ENCODE measurements around the gene C1orf159.
A peak's percentile ranks its signal among the peaks of the same experiment; 100 is the strongest.

C1orf159 gene

GRCh38 chr1:1115786-1116700 is at the start of gene C1orf159:
Gene C1orf159 (minus strand): TSS chr1:1116089. CDS start chr1:1091543, 24,546 bp downstream.
- Histone ChIP-seq H3K27ac (ENCODE audit: extremely low read depth, low read depth, low read length) (no peak within 1 kb of the TSS; the same call in 1 of the 2 replicates), H3K4me1 (ENCODE audit: control insufficient read depth, insufficient read depth, low read length) (no peaks in the 10 kb centered on the region), H3K9me3 (ENCODE audit: control insufficient read depth, insufficient read depth, low read depth, low read length) (no peaks in the 10 kb centered on the region), H3K36me3 (ENCODE audit: control insufficient read depth in 2 of 2, insufficient read depth in 1 of 2, low read length in 2 of 2) (peaks cover 0 to 18% of the 10 kb centered on the region in 2 experiments; a peak in 1 of 3 replicates), H3K4me3 (ENCODE audit: low read depth, low read length) (peak within 1 kb of the TSS; percentile 83)
- POLR2A ChIA-PET = interaction anchor here (0.9 kb wide), 1 partner anchor 117 kb away, joined by 3 read pairs; no protein-coding TSS in a partner anchor
- CTCF ChIA-PET = interaction anchor here (1.1 to 7.2 kb wide), 2 partner anchors 132 to 176 kb away, joined by 3 to 76 read pairs; no protein-coding TSS in a partner anchor
- TF ChIP-seq ZNF571 (tag by site-specific recombination; IDR thresholded peaks at IDR 0.05) (no peak), OSR2 (tag by site-specific recombination; IDR thresholded peaks at IDR 0.05) (no peak), ATF2 (tag by site-specific recombination; IDR thresholded peaks at IDR 0.05; ENCODE audit: low read depth) (no peak), SALL2 (tag by site-specific recombination; IDR thresholded peaks at IDR 0.05; ENCODE audit: borderline replicate concordance) (no peak), KLF10 (tag by site-specific recombination; IDR thresholded peaks at IDR 0.05) (peak; percentile 89), ZNF24 (tag by site-specific recombination; IDR thresholded peaks at IDR 0.05) (0 out of 2 replicates have a peak, but pooled peaks have one; percentile 24), ZBTB7A (tag by site-specific recombination; IDR thresholded peaks at IDR 0.05; ENCODE audit: low read depth) (peak; percentile 69; the same call in 1 of the 2 replicates), ZSCAN30 (tag by site-specific recombination; IDR thresholded peaks at IDR 0.05) (0 out of 2 replicates have a peak, but pooled peaks have one; percentile 42), KLF8 (tag by site-specific recombination; IDR thresholded peaks at IDR 0.05) (peak; percentile 99), ZNF585B (tag by site-specific recombination; IDR thresholded peaks at IDR 0.05) (no peak), GLIS1 (tag by site-specific recombination; IDR thresholded peaks at IDR 0.05) (peak; percentile 75), ZNF132 (tag by site-specific recombination; IDR thresholded peaks at IDR 0.05; ENCODE audit: borderline replicate concordance) (no peak), ZNF785 (tag by site-specific recombination; IDR thresholded peaks at IDR 0.05) (no peak), MYNN (tag by site-specific recombination; IDR thresholded peaks at IDR 0.05; ENCODE audit: borderline replicate concordance) (peak; percentile 40; the same call in 1 of the 2 replicates), ZNF513 (tag by site-specific recombination; IDR thresholded peaks at IDR 0.05) (no peak), MEIS1 (CRISPR knock-in tag; IDR thresholded peaks at IDR 0.05; ENCODE audit: borderline replicate concordance) (no peak), ZNF404 (tag by site-specific recombination; IDR thresholded peaks at IDR 0.05) (no peak), KLF16 (tag by site-specific recombination; IDR thresholded peaks at IDR 0.05) (peak; percentile 78; the same call in 1 of the 2 replicates), YY2 (tag by site-specific recombination; IDR thresholded peaks at IDR 0.05) (0 out of 2 replicates have a peak, but pooled peaks have one; percentile 52), KLF17 (tag by site-specific recombination; IDR thresholded peaks at IDR 0.05) (no peak; the same call in 1 of the 2 replicates), ZSCAN23 (tag by site-specific recombination; IDR thresholded peaks at IDR 0.05) (no peak), ZBTB49 (tag by site-specific recombination; IDR thresholded peaks at IDR 0.05; ENCODE audit: low read depth) (no peak), ZBTB1 (tag by site-specific recombination; IDR thresholded peaks at IDR 0.05) (no peak), ZNF555 (tag by site-specific recombination; conservative IDR thresholded peaks at IDR 0.05) (no peak), ZNF48 (tag by site-specific recombination; IDR thresholded peaks at IDR 0.05) (no peak), ZNF677 (tag by site-specific recombination; IDR thresholded peaks at IDR 0.05) (no peak), ZNF37A (tag by site-specific recombination; IDR thresholded peaks at IDR 0.05) (peak; percentile 99), ZNF501 (tag by site-specific recombination; IDR thresholded peaks at IDR 0.05) (no peak), ZNF19 (tag by site-specific recombination; IDR thresholded peaks at IDR 0.05; ENCODE audit: low read depth) (no peak)
- TF ChIP-seq, protein P1, sequence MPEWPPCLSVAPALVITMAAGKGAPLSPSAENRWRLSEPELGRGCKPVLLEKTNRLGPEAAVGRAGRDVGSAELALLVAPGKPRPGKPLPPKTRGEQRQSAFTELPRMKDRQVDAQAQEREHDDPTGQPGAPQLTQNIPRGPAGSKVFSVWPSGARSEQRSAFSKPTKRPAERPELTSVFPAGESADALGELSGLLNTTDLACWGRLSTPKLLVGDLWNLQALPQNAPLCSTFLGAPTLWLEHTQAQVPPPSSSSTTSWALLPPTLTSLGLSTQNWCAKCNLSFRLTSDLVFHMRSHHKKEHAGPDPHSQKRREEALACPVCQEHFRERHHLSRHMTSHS (tag by site-specific recombination; IDR thresholded peaks at IDR 0.05) = no peak
